H1 (cell line): Measurements from ENCODE around the gene NKG7. TPM values are rescaled to one million over a fixed set of nuclear protein-coding genes. Genes with fewer than 3 reads are reported as not detected.

Experiments
- CTCF ChIA-PET: fragments of 300-600 bp; sonication (Branson Sonifier 250); formaldehyde crosslinking; loops from one replicate; lab custom pipeline; 2021; ENCODE audit not compliant: partially characterized antibody; lab: Charles Lee
- POLR2A ChIA-PET: fragments of 300-600 bp; sonication (Branson Sonifier 250); formaldehyde crosslinking; loops from one replicate; lab custom pipeline; 2021; ENCODE audit warnings: inconsistent platforms; ENCODE audit not compliant: partially characterized antibody; lab: Charles Lee
- DNase-seq, 2 experiments: peaks; one replicate each; pipeline versions ENCODE4 v3.0.0 to v3.0.0-alpha.2; 2010 to 2022; ENCODE audit warnings: low spot score in 2 of 2, low read depth in 1 of 2, mixed read lengths in 1 of 2
- FAIRE-seq: peaks from 2 replicates; lab custom pipeline; 2011; peaks lifted over from hg19 to GRCh38; lab: Jason Lieb, UNC
- H2AFZ ChIP-seq: 2 replicates; pipeline ENCODE4 v1.8.1; 2012; ENCODE audit warnings: low read length, inconsistent platforms
- H2AK5ac ChIP-seq: 2 replicates; pipeline ENCODE4 v1.6.1; 2013; ENCODE audit warnings: low read depth, low read length
- H2BK120ac ChIP-seq: replicated peaks from 2 replicates; pipeline ENCODE3; 2013; ENCODE audit warnings: low read depth, low read length, inconsistent platforms
- H2BK12ac ChIP-seq: 2 replicates; pipeline ENCODE4 v1.6.1; 2013; ENCODE audit warnings: low read depth, low read length
- H2BK15ac ChIP-seq: 2 replicates; pipeline ENCODE4 v1.6.1; 2013; ENCODE audit warnings: low read length
- H2BK20ac ChIP-seq: 2 replicates; pipeline ENCODE4 v1.6.1; 2013; ENCODE audit warnings: low read length
- H2BK5ac ChIP-seq: 2 replicates; pipeline ENCODE4 v1.6.1; 2013; ENCODE audit warnings: low read depth, low read length
- H3K14ac ChIP-seq: 2 replicates; pipeline ENCODE4 v1.6.1; 2013; ENCODE audit warnings: inconsistent platforms; ENCODE audit not compliant: insufficient read length
- H3K18ac ChIP-seq: 2 replicates; pipeline ENCODE4 v1.6.1; 2013; ENCODE audit warnings: low read length; ENCODE audit errors: extremely low read depth
- H3K23ac ChIP-seq: 2 replicates; pipeline ENCODE4 v1.6.1; 2013; ENCODE audit warnings: inconsistent platforms; ENCODE audit not compliant: insufficient read length
- H3K23me2 ChIP-seq: 2 replicates; pipeline ENCODE4 v1.6.1; 2013; ENCODE audit warnings: low read depth, low read length
- H3K27ac ChIP-seq: 2 replicates; pipeline ENCODE4 v1.6.1; 2011; ENCODE audit warnings: low read depth, low read length, inconsistent platforms
- H3K27me3 ChIP-seq, 4 experiments: replicated peaks in 1 of 4; 1 replicate in 1 of 4; 2 replicates in 3 of 4; pipeline versions ENCODE4 v1.6.1 to v1.8.1; 2011 to 2013; ENCODE audit warnings: low read length in 3 of 4, mild to moderate bottlenecking in 3 of 4, inconsistent platforms in 2 of 4, mixed read lengths in 2 of 4, moderate library complexity in 1 of 4; ENCODE audit not compliant: control insufficient read depth in 3 of 4, insufficient read depth in 3 of 4; ENCODE audit errors: extremely low read depth in 1 of 4
- H3K36me3 ChIP-seq, 4 experiments: 2 replicates each; pipeline versions ENCODE4 v1.6.1 to v1.8.1; 2011 to 2013; ENCODE audit warnings: mild to moderate bottlenecking in 4 of 4, low read length in 3 of 4, moderate library complexity in 2 of 4, control low read depth in 1 of 4, inconsistent platforms in 1 of 4; ENCODE audit not compliant: insufficient read depth in 4 of 4, control insufficient read depth in 2 of 4
- H3K4ac ChIP-seq: replicated peaks from 2 replicates; pipeline ENCODE3; 2013; ENCODE audit warnings: low read length, low read depth, mixed read lengths, inconsistent platforms; ENCODE audit not compliant: insufficient read length
- H3K4me1 ChIP-seq, 4 experiments: replicated peaks in 1 of 4; 1 replicate in 1 of 4; 2 replicates in 3 of 4; pipeline versions ENCODE4 v1.6.1 to v1.8.1; 2011 to 2013; ENCODE audit warnings: low read length in 3 of 4, inconsistent platforms in 2 of 4, mixed read lengths in 1 of 4; ENCODE audit not compliant: insufficient read depth in 4 of 4, control insufficient read depth in 3 of 4
- H3K4me2 ChIP-seq, 2 experiments: 2 replicates each; pipeline versions ENCODE4 v1.6.1 to v1.8.1; 2011 to 2013; ENCODE audit warnings: low read depth in 2 of 2, low read length in 2 of 2, control low read depth in 1 of 2, inconsistent platforms in 1 of 2, mild to moderate bottlenecking in 1 of 2; ENCODE audit not compliant: insufficient read depth in 1 of 2
- H3K4me3 ChIP-seq, 4 experiments: fragments of 200-600, 300-600 bp in 1 of 4; sonication (generic), shearing (Covaris generic), sonication (Bioruptor Twin) in 1 of 4; 2 replicates each; pipeline versions ENCODE4 v1.5.1 to v1.8.1; 2011 to 2016; ENCODE audit warnings: low read length in 4 of 4, low read depth in 3 of 4, control low read depth in 2 of 4, inconsistent platforms in 2 of 4, mild to moderate bottlenecking in 2 of 4, mixed read lengths in 1 of 4, moderate library complexity in 1 of 4; ENCODE audit not compliant: insufficient read depth in 2 of 4; ENCODE audit errors: extremely low read depth in 1 of 4
- H3K56ac ChIP-seq: replicated peaks from 2 replicates; pipeline ENCODE3; 2013; ENCODE audit warnings: low read depth, mild to moderate bottlenecking, mixed read lengths, low read length, inconsistent platforms; ENCODE audit not compliant: insufficient read length
- H3K79me1 ChIP-seq: 2 replicates; pipeline ENCODE4 v1.6.1; 2013; ENCODE audit warnings: low read depth, low read length, control low read depth
- H3K79me2 ChIP-seq, 2 experiments: 2 replicates each; pipeline versions ENCODE4 v1.6.1 to v1.8.1; 2012 to 2013; ENCODE audit warnings: low read length in 2 of 2, mild to moderate bottlenecking in 2 of 2, inconsistent platforms in 1 of 2; ENCODE audit not compliant: insufficient read depth in 2 of 2, control insufficient read depth in 1 of 2
- H3K9ac ChIP-seq, 4 experiments: replicated peaks in 1 of 4; 1 replicate in 1 of 4; 2 replicates in 3 of 4; pipeline versions ENCODE4 v1.6.1 to v1.8.1; 2011 to 2013; ENCODE audit warnings: low read depth in 3 of 4, low read length in 3 of 4, control low read depth in 2 of 4, mild to moderate bottlenecking in 2 of 4, moderate library complexity in 2 of 4, inconsistent platforms in 1 of 4; ENCODE audit errors: extremely low read depth in 1 of 4
- H3K9me3 ChIP-seq, 2 experiments: 2 replicates each; pipeline versions ENCODE4 v1.6.1 to v1.8.1; 2012 to 2013; ENCODE audit warnings: mild to moderate bottlenecking in 2 of 2, moderate library complexity in 2 of 2, control low read depth in 1 of 2, inconsistent platforms in 1 of 2, low read depth in 1 of 2, low read length in 1 of 2, mixed read lengths in 1 of 2; ENCODE audit not compliant: insufficient read depth in 2 of 2
- H4K20me1 ChIP-seq, 2 experiments: replicated peaks in 1 of 2; 2 replicates each; pipeline versions ENCODE3 to v1.8.1; 2011 to 2013; ENCODE audit warnings: inconsistent platforms in 2 of 2, low read length in 2 of 2, mild to moderate bottlenecking in 1 of 2; ENCODE audit not compliant: insufficient read depth in 2 of 2, control insufficient read depth in 1 of 2
- H4K5ac ChIP-seq: 2 replicates; pipeline ENCODE4 v1.6.1; 2013; ENCODE audit warnings: low read length, low read depth, mixed read lengths, inconsistent platforms; ENCODE audit not compliant: insufficient read length
- H4K8ac ChIP-seq: 2 replicates; pipeline ENCODE4 v1.8.0; 2013; ENCODE audit warnings: mild to moderate bottlenecking, moderate library complexity, low read length, inconsistent platforms; ENCODE audit not compliant: insufficient read depth; ENCODE audit errors: extremely low read depth
- H4K91ac ChIP-seq: replicated peaks from 2 replicates; pipeline ENCODE3; 2013; ENCODE audit warnings: low read length, mixed read lengths, inconsistent platforms; ENCODE audit not compliant: insufficient read length
- ASH2L ChIP-seq: fragments of 200-600, 300-600 bp; sonication (generic); IDR thresholded peaks from one replicate; pipeline ENCODE4 v1.7.1; 2017; ENCODE audit warnings: low read length
- BACH1 ChIP-seq: IDR thresholded peaks from 2 replicates; pipeline ENCODE4 v1.6.1; 2012; ENCODE audit warnings: low read length, improper control_type of control experiment
- CBX5 ChIP-seq: fragments of 300-800, 300-1000 bp; sonication (generic); IDR thresholded peaks from 2 replicates; pipeline ENCODE4 v1.7.1; 2016; ENCODE audit warnings: antibody characterized with exemption, low read length, low read depth
- CEBPB ChIP-seq: IDR thresholded peaks from 2 replicates; pipeline ENCODE4 v1.6.1; 2012; ENCODE audit warnings: low read depth, low read length
- CHD1 ChIP-seq: IDR thresholded peaks from 2 replicates; pipeline ENCODE4 v1.6.1; 2012; ENCODE audit warnings: low read depth, low read length, improper control_type of control experiment
- HDAC6 ChIP-seq: IDR thresholded peaks from one replicate; pipeline ENCODE4 v1.7.1; 2012; ENCODE audit warnings: low read depth, mild to moderate bottlenecking, inconsistent platforms, low read length, moderate library complexity
- JUND ChIP-seq: IDR thresholded peaks from 2 replicates; pipeline ENCODE4 v1.6.1; 2011; ENCODE audit warnings: mild to moderate bottlenecking, improper control_type of control experiment, low read length
- POLR2A ChIP-seq, 2 experiments: IDR thresholded peaks; 1 replicate in 1 of 2; 2 replicates in 1 of 2; pipeline ENCODE4 v1.6.1; 2011; ENCODE audit warnings: low read depth in 2 of 2, low read length in 2 of 2, mild to moderate bottlenecking in 2 of 2; ENCODE audit errors: control extremely low read depth in 1 of 2
- RAD21 ChIP-seq, 2 experiments: IDR thresholded peaks in 1 of 2; conservative IDR thresholded peaks in 1 of 2; 2 replicates each; pipeline ENCODE4 v1.6.1; 2011; ENCODE audit warnings: low read depth in 2 of 2, low read length in 2 of 2, improper control_type of control experiment in 1 of 2, inconsistent platforms in 1 of 2, mild to moderate bottlenecking in 1 of 2, moderate library complexity in 1 of 2
- RFX5 ChIP-seq: IDR thresholded peaks from 2 replicates; pipeline ENCODE4 v1.6.1; 2011; ENCODE audit warnings: low read depth, low read length, improper control_type of control experiment, borderline replicate concordance
- RXRA ChIP-seq: IDR thresholded peaks from 2 replicates; pipeline ENCODE4 v1.6.1; 2011; ENCODE audit warnings: low read depth, mild to moderate bottlenecking, low read length, moderate library complexity; ENCODE audit not compliant: insufficient read depth
- SIX5 ChIP-seq: IDR thresholded peaks from 2 replicates; pipeline ENCODE4 v1.6.1; 2011; ENCODE audit warnings: mild to moderate bottlenecking, low read depth, low read length
- SP2 ChIP-seq: IDR thresholded peaks from 2 replicates; pipeline ENCODE4 v1.6.1; 2012; ENCODE audit warnings: mild to moderate bottlenecking, low read length, inconsistent platforms
- TAF1 ChIP-seq: IDR thresholded peaks from 2 replicates; pipeline ENCODE4 v1.6.1; 2011; ENCODE audit warnings: mild to moderate bottlenecking, low read depth, low read length
- WGBS, 2 experiments: shearing (Covaris generic) in 1 of 2; methylation state at CpG; one replicate each; pipeline versions ENCODE4 v1.1.6 to v1.1.7; 2013 to 2015; ENCODE audit warnings: low lambda C conversion rate in 2 of 2, mixed read lengths in 2 of 2, inconsistent platforms in 1 of 2, low coverage in 1 of 2, missing lambda C conversion rate in 1 of 2; ENCODE audit not compliant: insufficient replicate concordance in 2 of 2, insufficient coverage in 1 of 2, insufficient read length in 1 of 2; ENCODE audit errors: extremely low coverage in 1 of 2, missing lambda C conversion rate in 1 of 2; 5-methylcytosine and 5-hydroxymethylcytosine counted together
- polyA plus RNA-seq, 7 experiments: library from polyadenylated mRNA; depleted of rRNA in 3 of 7; stranded (reverse) in 5 of 7; unstranded in 2 of 7; fragments of >200 nt in 5 of 7; fragments of 200-250 nt in 2 of 7; gene quantifications; 1 replicate in 5 of 7; 2 replicates in 1 of 7; 4 replicates in 1 of 7; pipeline versions ENCODE4 v1.2.1 to v1.2.3, GENCODE V29; 2011 to 2013; ENCODE audit warnings: missing spikeins in 2 of 7, mixed read lengths in 2 of 7
- total RNA-seq: library from RNA; stranded (reverse); fragmentation: NEBNext Ultra II Directional; extraction: Animal tissue kit (Norgen Biotek cat#: 25700); gene quantifications from 2 replicates; pipeline ENCODE4 v1.2.1, GENCODE V29; 2021
- TF ChIP-seq, protein P1 (sequence below): IDR thresholded peaks from 2 replicates; pipeline ENCODE4 v1.6.1; 2012; ENCODE audit warnings: inconsistent platforms

Gene NKG7
- total and polyA plus RNA-seq, 2 of the 8 experiments (the other 6 are each of a cell fraction or from before 2014, with no cell fraction given) = not detected

DNA sequence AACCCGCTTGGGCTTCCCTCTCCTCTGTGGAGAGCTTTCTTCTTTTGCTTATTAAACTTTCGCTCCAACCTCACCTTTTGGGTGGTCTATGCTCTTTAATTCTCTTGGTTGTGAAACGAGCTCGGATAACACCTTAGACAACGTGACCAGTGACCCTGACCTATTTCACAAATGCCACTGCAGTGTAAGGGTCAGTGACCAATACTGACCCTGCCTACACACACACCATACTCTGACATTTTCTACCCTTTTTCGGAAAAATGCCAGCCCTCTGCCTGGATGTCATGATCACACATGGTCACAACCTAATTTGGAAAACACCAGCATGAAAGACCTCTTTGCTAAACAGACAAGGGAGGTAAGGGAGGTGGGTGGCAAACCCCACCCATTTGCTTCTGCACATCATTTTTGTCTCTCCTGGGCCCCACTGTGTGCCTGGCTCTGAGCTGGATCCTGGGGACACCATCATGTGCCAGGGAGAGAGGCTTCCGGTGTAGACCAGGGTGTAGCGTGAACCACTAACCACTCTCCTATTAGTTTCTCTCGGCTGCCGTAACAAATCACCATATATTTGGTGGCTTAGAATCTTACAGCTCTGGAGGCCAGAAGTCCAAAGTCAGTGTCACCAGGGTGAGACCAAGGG is 16.2 kb downstream of the NKG7 start:
- no peak for DNase-seq
- Histone ChIP-seq H2BK5ac (no peak overlapping the region), H2BK20ac (no peak overlapping the region), H3K14ac (no peak overlapping the region), H2BK120ac (no peak overlapping the region), H2BK12ac (no peak overlapping the region), H3K9me3 (no peaks in the 10 kb centered on the region), H4K5ac (no peak overlapping the region), H2AK5ac (no peak overlapping the region), H3K23ac (no peak overlapping the region), H2BK15ac (no peak overlapping the region), H4K20me1 (no peaks in the 10 kb centered on the region), H3K4me2 (no peak overlapping the region), H3K79me2 (no peaks in the 10 kb centered on the region), H3K27me3 (no peaks in the 10 kb centered on the region), H3K56ac (no peak overlapping the region), H3K4me1 (peaks cover 3 to 9% (median 7%) of the 10 kb centered on the region in 4 experiments), H3K4ac (no peak overlapping the region), H3K36me3 (no peaks in the 10 kb centered on the region), H3K18ac (no peak overlapping the region), H4K91ac (no peak overlapping the region), H3K27ac (no peak overlapping the region), H3K79me1 (no peaks in the 10 kb centered on the region), H4K8ac (no peak overlapping the region), H2AFZ (no peak overlapping the region), H3K23me2 (no peaks in the 10 kb centered on the region), H3K9ac (no peak overlapping the region), H3K4me3 (no peak overlapping the region)
- WGBS, 2 experiments = 88% methylated on average over 10 of the region's 10 CpGs; no CpG with 5 or more reads in 1 of the 2 experiments
- ChIA-PET POLR2A (interaction anchor here (0.7 to 1.6 kb wide), 4 partner anchors 11 to 31 kb away, joined by 3 to 5 read pairs (median 4); no protein-coding TSS in a partner anchor), CTCF (interaction anchor here (0.8 to 1.6 kb wide), 6 partner anchors 11 to 304 kb away, joined by 3 to 6 read pairs (median 3); no protein-coding TSS in a partner anchor)
- no peak for FAIRE-seq
- TF ChIP-seq HDAC6 (no peak), CHD1 (no peak), ASH2L (no peak), RFX5 (no peak), POLR2A (IDR thresholded peaks at IDR 0.05; ENCODE audit: control extremely low read depth in 1 of 2, low read depth in 2 of 2, low read length in 2 of 2) (no peak), RAD21 (IDR thresholded peaks at IDR 0.05 in 1 of 2, conservative IDR thresholded peaks at IDR 0.05 in 1 of 2; ENCODE audit: low read depth in 2 of 2, low read length in 2 of 2) (no peak), CBX5 (no peak), SP2 (no peak), RXRA (no peak), SIX5 (no peak), TAF1 (no peak), BACH1 (no peak), JUND (no peak), CEBPB (no peak)
- TF ChIP-seq, protein P1, sequence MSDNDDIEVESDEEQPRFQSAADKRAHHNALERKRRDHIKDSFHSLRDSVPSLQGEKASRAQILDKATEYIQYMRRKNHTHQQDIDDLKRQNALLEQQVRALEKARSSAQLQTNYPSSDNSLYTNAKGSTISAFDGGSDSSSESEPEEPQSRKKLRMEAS = no peak
